DND-41 (cell line): ENCODE data around the gene STAG1.
"Not testable (repeated sequence)": the region's sequence is repeated elsewhere in the genome, so short reads cannot be mapped to it uniquely, and the experiment has no call there.

Source experiments
- ATAC-seq: fragments of 200-7000 bp; cut with Tn5 transposase; 3 replicates; pipeline ENCODE4 v1.9.1; 2021; ENCODE audit warnings: low read depth; ENCODE audit not compliant: insufficient read depth
- DNase-seq: peaks from one replicate; pipeline ENCODE4 v3.0.0-alpha.2; 2020
- H2AFZ ChIP-seq: 2 replicates; pipeline ENCODE4 v1.6.0; 2012; ENCODE audit warnings: low read depth, low read length
- H3K27ac ChIP-seq: 2 replicates; pipeline ENCODE4 v1.5.1; 2012; ENCODE audit warnings: low read length, inconsistent platforms
- H3K27me3 ChIP-seq: fragments of 200-600 bp; sonication (generic); 2 replicates; pipeline ENCODE4 v1.6.0; 2012; ENCODE audit warnings: low read length, mild to moderate bottlenecking, inconsistent platforms; ENCODE audit not compliant: insufficient read depth, poor library complexity
- H3K36me3 ChIP-seq: 2 replicates; pipeline ENCODE4 v1.5.1; 2012; ENCODE audit warnings: low read length, inconsistent platforms; ENCODE audit not compliant: insufficient read depth
- H3K4me1 ChIP-seq: 2 replicates; pipeline ENCODE4 v1.5.1; 2012; ENCODE audit warnings: mild to moderate bottlenecking, low read length; ENCODE audit not compliant: insufficient read depth
- H3K4me2 ChIP-seq: 2 replicates; pipeline ENCODE4 v1.6.0; 2012; ENCODE audit warnings: mild to moderate bottlenecking, moderate library complexity, low read length, inconsistent platforms; ENCODE audit not compliant: insufficient read depth
- H3K4me3 ChIP-seq, 2 experiments: fragments of 200-600 bp in 1 of 2; shearing (Covaris generic) in 1 of 2; 2 replicates each; pipeline ENCODE4 v1.5.1; 2012 to 2016; ENCODE audit warnings: inconsistent platforms in 2 of 2, low read length in 2 of 2, mild to moderate bottlenecking in 2 of 2, low read depth in 1 of 2, moderate library complexity in 1 of 2
- H3K79me2 ChIP-seq: 2 replicates; pipeline ENCODE4 v1.6.0; 2012; ENCODE audit warnings: low read length, inconsistent platforms; ENCODE audit not compliant: insufficient read depth
- H3K9ac ChIP-seq: 2 replicates; pipeline ENCODE4 v1.6.0; 2012; ENCODE audit warnings: low read depth, mild to moderate bottlenecking, inconsistent platforms, low read length, moderate library complexity
- H3K9me3 ChIP-seq: 2 replicates; pipeline ENCODE4 v1.5.1; 2012; ENCODE audit warnings: low read length, moderate library complexity, mild to moderate bottlenecking, inconsistent platforms; ENCODE audit not compliant: insufficient read depth, severe bottlenecking
- H4K20me1 ChIP-seq: 2 replicates; pipeline ENCODE4 v1.6.0; 2012; ENCODE audit warnings: low read length; ENCODE audit not compliant: insufficient read depth
- EZH2 ChIP-seq: IDR thresholded peaks from 3 replicates; pipeline ENCODE4 v1.6.1; 2012; ENCODE audit warnings: borderline replicate concordance, low read depth, mild to moderate bottlenecking, moderate library complexity, low read length, inconsistent platforms; ENCODE audit not compliant: severe bottlenecking
- TF ChIP-seq, protein P1 (sequence below): IDR thresholded peaks from 2 replicates; pipeline ENCODE4 v1.5.1; 2012; ENCODE audit warnings: borderline replicate concordance, low read length, moderate library complexity, mild to moderate bottlenecking; ENCODE audit not compliant: poor library complexity, severe bottlenecking; ENCODE audit errors: extremely low read depth

Gene STAG1

DNA sequence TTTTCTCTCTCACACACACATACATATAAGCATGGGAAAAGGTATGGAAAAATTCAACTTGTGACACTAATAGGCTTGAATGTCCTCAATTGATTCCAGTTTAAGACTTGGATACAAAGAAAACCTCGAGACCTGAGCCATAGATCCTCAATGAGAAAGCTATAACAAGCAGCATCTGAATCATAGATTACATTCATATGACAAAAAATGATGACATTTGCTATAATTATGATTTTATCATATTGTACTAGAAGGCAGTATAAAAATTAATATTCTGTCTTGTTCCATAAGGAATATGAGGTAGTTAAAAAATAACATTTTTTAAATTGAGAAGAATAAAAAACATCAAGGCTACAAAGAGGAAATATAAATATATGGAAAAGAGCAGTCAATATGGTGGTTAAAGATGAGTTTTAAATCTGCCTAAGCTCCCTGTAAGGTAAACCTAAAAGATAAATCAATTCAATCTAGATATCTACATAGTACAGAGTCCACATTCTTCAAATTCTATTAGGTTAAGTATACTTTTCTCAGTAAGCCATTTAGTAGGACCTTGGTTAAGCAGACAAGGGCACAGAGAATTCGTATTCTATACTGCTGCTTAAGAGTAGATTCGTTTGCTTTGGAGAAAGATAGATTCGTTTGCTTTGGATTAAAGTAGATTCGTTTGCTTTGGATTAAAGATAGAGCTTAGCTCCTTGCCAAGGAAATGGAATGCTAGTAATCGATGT lies 175.7 kb downstream of the STAG1 start:
- peaks cover 22% of the 10 kb centered on the region; the same call in 1 of the 2 replicates for H3K36me3 ChIP-seq
- no peak for TF ChIP-seq EZH2
- TF ChIP-seq, protein P1, sequence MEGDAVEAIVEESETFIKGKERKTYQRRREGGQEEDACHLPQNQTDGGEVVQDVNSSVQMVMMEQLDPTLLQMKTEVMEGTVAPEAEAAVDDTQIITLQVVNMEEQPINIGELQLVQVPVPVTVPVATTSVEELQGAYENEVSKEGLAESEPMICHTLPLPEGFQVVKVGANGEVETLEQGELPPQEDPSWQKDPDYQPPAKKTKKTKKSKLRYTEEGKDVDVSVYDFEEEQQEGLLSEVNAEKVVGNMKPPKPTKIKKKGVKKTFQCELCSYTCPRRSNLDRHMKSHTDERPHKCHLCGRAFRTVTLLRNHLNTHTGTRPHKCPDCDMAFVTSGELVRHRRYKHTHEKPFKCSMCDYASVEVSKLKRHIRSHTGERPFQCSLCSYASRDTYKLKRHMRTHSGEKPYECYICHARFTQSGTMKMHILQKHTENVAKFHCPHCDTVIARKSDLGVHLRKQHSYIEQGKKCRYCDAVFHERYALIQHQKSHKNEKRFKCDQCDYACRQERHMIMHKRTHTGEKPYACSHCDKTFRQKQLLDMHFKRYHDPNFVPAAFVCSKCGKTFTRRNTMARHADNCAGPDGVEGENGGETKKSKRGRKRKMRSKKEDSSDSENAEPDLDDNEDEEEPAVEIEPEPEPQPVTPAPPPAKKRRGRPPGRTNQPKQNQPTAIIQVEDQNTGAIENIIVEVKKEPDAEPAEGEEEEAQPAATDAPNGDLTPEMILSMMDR: no peak
- no peak overlapping the region for H2AFZ ChIP-seq
- ATAC-seq (no peak), DNase-seq (no peak)
- H3K4me2 ChIP-seq: no peak overlapping the region
- no peaks in the 10 kb centered on the region for H3K27me3 ChIP-seq
- no peaks in the 10 kb centered on the region for H3K4me1 ChIP-seq
- no peaks in the 10 kb centered on the region for H3K9me3 ChIP-seq
- H3K27ac ChIP-seq: no peak overlapping the region
- H3K4me3 ChIP-seq: no peak overlapping the region
- no peaks in the 10 kb centered on the region for H4K20me1 ChIP-seq
- H3K9ac ChIP-seq: no peak overlapping the region
- H3K79me2 ChIP-seq: peaks cover 38% of the 10 kb centered on the region

DNA sequence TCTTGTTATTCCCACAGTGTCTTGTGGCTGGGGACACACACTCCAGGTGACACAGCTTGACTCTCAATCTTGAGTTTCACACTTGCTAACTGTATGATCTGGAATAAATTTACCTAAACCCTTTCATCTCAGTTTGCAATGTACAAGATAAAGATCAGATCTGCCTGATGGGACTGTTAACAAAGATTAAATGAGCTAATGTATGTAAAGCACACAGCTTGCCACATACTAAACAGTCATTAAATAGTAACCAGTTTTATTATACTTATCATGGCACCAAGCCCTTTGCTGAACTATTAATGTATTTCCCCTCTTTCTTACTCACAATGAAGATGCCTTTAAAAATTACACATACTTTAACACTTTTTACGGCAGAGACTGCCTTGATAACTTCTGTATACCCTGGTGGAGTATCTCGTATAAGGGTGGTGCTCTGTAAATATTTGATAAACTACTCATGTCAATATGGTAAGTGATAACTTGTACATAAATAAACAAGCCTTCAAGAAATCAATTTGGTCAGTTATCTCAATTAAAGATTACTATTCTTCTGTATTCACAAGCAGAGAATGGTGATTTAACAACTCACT lies 184.5 kb downstream of the STAG1 start:
- H3K4me3 ChIP-seq: no peak overlapping the region
- ATAC-seq: 0 out of 3 replicates have a peak, but pooled peaks have one; percentile 45
- no peaks in the 10 kb centered on the region for H3K9me3 ChIP-seq
- no peaks in the 10 kb centered on the region for H3K27me3 ChIP-seq
- no peak for DNase-seq
- peaks cover 19% of the 10 kb centered on the region; the same call in 1 of the 2 replicates for H3K36me3 ChIP-seq
- peaks cover 33% of the 10 kb centered on the region for H3K79me2 ChIP-seq
- H3K27ac ChIP-seq: no peak overlapping the region
- no peaks in the 10 kb centered on the region for H3K4me1 ChIP-seq
- no peaks in the 10 kb centered on the region for H4K20me1 ChIP-seq
- no peak overlapping the region for H3K9ac ChIP-seq
- H2AFZ ChIP-seq: no peak overlapping the region
- no peak overlapping the region for H3K4me2 ChIP-seq
- TF ChIP-seq EZH2: no peak
- TF ChIP-seq, protein P1: no peak

DNA sequence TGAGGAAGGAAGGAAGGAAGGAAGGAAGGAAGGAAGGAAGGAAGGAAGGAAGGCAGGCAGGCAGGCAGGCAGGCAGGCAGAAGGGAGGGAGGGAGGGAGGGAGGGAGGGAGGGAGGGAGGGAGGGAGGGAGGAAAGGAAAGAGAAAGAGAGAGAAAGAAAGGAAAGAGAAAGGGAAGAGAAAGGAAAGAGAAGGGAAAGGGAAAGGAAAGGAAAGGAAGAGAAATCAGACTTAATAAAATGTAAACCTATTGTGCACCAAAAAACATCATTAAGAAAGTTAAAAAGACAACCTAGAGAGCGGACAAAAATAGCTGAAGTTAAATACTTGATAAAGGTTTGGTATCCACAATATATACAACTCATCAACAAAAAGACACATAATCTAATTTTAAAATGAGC lies 187.2 kb downstream of the STAG1 start:
- not testable (repeated sequence) for H3K27ac ChIP-seq

DNA sequence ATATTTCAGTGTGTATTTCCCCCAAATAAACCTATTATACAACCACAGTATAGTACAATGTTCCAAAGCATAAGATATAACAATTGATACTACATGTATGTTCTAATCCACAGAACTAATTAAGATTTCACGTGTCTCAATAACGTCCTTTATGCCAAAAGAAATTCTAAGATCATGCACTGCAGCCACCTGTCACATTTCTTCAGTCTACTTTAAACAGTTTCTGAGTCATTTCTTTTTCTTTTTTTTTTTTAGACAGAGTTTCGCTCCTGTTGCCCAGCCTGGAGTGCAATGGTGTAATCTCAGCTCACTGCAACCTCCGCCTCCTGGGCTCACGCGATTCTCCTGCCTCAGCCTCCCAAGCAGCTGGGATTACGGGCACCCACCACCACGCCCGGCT lies 190.2 kb downstream of the STAG1 start:
- Histone ChIP-seq H3K4me2 (no peak overlapping the region), H4K20me1 (no peaks in the 10 kb centered on the region), H3K9me3 (no peaks in the 10 kb centered on the region), H3K79me2 (peaks cover 44% of the 10 kb centered on the region), H3K27ac (no peak overlapping the region), H3K4me1 (no peaks in the 10 kb centered on the region), H3K27me3 (no peaks in the 10 kb centered on the region), H3K4me3 (no peak overlapping the region), H3K36me3 (peaks cover 10% of the 10 kb centered on the region; the same call in 1 of the 2 replicates), H3K9ac (no peak overlapping the region), H2AFZ (no peak overlapping the region)
- ATAC-seq (no peak), DNase-seq (no peak)
- TF ChIP-seq, protein P1: no peak
- TF ChIP-seq EZH2: no peak

More for the DNA sequence above, 187.2 kb downstream of the STAG1 start:
- not testable (repeated sequence) for ATAC-seq, H3K4me2 ChIP-seq, H2AFZ ChIP-seq, DNase-seq, H3K9me3 ChIP-seq, H3K4me3 ChIP-seq, H4K20me1 ChIP-seq, H3K9ac ChIP-seq, H3K27me3 ChIP-seq, H3K4me1 ChIP-seq
- Histone ChIP-seq H3K79me2 (peaks cover 24% of the 10 kb centered on the region), H3K36me3 (peaks cover 16% of the 10 kb centered on the region; the same call in 1 of the 2 replicates)
